Activated naive CD4-positive, alpha-beta T cell (primary cell): ENCODE data around the gene PTEN.
A peak's percentile ranks its signal among the peaks of the same experiment; 100 is the strongest.
"Not testable (repeated sequence)": the region's sequence is repeated elsewhere in the genome, so short reads cannot be mapped to it uniquely, and the experiment has no call there.

Experiments
- DNase-seq, 4 experiments: peaks; one replicate each; lab custom pipeline; 2025; lab: John Stamatoyannopoulos, UW

PTEN gene

GRCh38 chr10:87863053-87863943 is at the start of gene PTEN, which contains the start of gene KLLN:
Gene PTEN (plus strand): TSS chr10:87863625. CDS start chr10:87864470, 845 bp downstream.
Gene KLLN (minus strand): TSS chr10:87863533. CDS start chr10:87862487, 1,046 bp downstream.
- peak; percentile 37 to 73 (median 70) for DNase-seq

DNA sequence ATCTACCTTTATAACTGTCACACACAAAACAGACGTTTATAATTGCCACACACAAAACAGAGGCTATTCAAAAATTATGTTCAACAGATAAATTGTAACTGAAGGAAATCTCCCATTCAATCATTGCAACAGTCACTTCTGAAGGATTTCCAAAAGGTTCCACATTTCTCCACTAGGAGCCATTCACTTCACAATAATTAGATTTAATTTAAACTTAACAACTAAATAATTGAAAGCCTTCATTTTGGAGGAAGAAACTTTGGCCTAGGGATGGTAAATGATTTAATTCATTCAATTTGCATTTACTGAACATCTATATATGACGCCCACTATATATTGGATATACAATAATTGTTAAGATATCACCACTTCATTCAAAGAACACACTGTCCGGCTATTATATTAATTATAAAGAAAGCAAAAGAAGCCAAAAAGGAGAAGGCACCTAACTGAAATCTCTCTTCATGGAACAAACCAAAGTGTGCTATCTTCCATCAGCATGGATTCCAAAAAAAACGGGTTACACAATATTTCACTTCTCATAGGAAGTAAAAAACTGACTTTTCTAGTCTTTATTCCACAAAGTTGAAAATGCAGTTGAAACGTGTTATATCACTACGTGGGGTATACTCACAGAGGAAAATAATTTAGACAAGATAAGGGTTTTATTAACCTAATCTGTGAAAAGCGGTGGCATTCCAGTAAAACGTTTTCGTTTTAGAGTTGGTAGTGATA is 47.1 kb upstream of the PTEN start:
- DNase-seq: no peak

DNA sequence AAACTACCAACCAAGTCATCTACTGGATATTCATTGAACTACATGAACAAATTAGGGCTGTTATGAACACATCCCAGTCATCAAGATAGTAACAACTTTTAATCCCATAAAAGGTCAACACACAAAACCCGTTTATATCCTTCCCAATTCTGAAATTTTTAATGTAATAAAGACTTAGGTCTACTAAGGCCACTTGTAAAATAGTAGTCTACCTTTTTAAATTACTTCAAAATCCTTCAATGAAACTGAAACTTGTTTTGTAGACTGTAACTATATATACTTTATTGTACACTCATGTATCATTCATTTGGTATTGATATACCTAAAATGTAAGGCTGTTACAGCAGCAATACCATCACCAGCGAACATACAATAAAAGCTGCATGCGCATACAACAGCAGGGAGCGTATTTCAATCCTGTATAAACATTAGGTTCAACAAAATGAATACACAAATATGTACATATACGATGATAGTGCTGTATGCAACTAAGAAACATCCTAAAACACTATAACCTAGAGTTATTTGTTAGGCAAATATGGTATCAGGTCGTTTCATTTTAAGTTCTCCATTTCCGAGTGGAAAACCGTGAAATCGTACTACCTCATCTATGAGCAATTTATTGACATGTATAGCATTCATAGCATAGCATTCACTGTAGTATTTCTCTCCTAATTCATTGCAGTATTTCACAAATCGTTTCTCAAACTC is 46.4 kb upstream of the PTEN start:
- no peak for DNase-seq

DNA sequence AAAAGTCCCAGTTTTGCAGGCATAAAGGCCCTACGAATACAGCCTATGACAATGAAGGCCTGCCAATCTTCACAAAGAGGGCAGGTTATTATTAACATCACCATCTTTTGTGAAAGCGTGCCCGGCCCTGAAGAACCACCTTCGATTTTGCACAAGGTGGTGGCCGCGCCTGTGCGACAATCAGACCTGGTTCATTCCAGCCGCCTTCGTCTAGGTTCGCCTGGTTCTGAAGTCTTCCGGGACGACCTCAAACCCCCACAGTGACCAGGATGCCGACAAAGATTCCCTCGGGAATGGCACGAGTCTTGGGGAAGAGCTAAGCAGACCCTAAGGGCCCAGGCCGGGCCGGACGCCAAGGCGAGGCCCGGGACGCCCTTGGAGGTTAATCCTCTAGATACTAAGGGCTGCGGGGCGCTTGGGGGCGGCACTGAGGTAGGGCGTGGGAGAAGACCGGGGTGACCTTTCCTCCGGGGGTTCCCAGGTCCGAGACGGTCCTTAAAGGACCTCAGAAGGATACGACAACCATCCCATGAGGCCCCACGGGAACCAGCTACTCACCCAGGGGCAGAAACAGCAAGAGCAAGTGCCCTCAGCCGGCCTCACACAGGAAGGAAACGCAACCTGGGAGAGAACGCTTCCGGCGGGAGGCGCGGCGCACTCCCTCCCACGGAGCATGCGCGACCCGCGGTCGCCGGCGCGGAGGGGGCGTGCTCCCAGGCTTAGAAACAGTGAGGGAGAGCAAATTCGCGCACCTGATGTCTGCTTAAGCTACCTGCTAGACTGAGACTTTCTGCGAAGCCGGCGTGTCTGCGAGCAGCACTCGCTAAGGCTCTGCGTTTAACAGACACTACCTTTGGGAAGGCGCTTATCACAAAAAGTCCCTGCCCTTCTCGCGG is 45.6 kb upstream of the PTEN start, which contains the start of gene ATAD1:
Gene ATAD1, minus strand, starts transcription at position 618 of the 896 bp plus-strand sequence. CDS start 3,627 bp downstream, outside the sequence.
- DNase-seq: peak; percentile 67 to 84 (median 72)

DNA sequence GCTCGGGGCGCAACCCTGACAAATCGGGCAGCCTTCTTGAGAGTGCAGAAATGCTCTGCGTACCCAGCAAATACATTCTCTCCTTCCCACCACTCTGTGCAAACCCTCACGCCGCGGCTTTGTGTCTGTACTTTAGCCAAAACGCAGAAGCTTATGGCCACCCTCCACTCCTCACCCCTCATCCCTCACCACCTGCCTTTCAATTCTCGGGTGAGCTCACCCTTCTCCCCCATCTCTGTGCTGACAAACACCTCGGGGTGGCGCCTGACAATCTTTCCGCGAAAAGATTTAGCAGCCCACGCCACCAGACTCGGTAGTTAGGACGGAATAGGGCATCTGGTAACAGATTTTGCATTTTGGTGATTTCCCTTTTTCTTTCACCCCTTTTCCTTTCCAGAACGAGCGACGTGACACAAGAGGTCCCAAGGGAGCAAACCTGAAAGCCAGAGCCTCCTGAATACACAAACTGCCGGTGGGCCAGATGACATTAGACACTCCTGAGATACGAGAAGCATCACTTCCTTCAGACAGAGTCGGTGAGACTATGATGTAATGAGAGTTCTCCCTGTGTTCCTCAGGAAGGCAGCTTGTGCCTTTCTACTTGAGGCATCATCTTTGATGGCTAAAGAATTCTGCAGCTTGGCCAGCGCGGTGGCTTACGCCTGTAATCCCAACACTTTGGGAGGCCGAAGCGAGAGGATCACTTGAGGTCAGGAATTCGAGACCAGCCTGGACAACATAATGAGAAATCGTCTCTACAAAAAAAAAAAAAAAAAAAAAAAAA is 44.7 kb upstream of the PTEN start:
- peak; percentile 37 to 57 (median 48) for DNase-seq

GRCh38 chr10:87819289-87819585 is 44.2 kb upstream of the PTEN start:
- no peak for DNase-seq

DNA sequence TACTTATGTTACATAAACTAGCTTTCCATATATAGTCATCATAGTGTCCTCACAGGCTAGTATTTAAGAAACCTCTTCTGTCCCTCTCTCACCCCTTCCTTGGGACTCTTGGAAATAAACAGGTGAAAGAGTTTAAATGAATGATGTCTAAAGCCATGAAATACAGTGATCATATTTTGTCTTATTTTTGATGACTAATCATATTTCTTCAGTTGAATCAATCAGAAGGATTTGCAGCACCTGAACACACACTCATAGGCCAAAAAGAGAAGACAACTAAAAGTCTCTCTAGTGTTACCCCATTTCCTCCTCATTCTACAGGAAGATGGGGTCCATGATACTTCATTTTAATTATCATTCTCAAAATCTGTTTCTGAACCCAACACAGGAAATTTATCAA is 36.8 kb upstream of the PTEN start:
- DNase-seq: no peak

DNA sequence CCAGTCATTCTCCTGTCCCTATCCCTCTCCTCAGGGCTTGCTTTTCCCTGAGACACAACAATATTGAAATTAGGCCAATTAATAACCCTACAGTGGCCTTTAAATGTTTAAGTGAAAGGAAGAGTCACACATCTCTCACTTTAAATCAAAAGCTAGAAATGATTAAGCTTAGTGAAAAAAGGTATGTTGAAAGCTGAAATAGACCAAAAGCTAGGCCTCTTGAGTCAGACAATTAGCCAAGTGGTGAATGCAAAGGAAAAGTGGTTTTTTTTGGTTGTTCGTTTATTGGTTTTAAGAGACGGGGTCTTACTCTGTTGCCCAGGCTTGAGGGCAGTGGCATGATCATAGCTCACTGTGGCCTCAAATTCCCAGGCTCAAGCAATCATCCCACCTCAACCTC is 35.7 kb upstream of the PTEN start:
- no peak for DNase-seq

GRCh38 chr10:87829051-87829450 is 34.4 kb upstream of the PTEN start:
- not testable (repeated sequence) for DNase-seq

GRCh38 chr10:87829986-87830729 is 33.3 kb upstream of the PTEN start:
- no peak for DNase-seq

DNA sequence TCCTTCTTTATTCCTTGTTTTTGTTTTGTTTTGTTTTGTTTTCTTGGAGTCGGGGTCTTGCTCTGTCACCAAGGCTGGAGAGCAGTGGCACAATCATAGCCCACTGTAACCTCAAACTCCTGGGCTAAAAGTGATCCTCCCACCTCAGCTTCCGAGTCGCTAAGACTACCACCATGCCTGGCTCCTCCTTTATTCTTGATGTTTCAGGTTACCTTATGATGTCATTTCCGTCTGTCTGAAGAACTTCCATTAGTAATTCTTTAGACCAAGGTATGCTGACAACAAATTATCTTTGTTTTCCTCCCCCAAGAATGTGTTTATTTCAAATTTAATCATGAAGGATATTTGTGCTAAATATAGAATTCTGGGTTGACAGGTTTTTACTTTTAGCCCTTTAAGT is 27.3 kb upstream of the PTEN start:
- DNase-seq: no peak

DNA sequence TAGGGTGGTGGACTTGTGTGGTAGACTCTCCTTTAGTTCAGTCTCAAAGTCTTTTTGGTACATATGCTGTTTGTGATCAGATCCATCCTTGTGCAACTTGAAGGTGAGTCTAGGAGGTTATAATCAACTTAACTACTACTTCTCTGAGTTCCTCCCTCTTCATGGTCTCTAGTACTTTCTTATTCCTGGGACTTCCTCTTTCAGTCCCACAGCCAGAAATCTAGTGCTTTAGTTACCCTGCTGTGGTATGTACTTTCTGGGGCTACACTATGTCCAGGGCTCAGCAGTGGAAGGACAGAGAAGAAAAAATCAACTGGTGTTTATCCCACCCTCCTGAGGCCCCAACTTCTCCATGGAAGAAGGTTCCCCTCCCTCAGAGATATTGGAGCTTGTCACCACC is 26.0 kb upstream of the PTEN start:
- DNase-seq: no peak

DNA sequence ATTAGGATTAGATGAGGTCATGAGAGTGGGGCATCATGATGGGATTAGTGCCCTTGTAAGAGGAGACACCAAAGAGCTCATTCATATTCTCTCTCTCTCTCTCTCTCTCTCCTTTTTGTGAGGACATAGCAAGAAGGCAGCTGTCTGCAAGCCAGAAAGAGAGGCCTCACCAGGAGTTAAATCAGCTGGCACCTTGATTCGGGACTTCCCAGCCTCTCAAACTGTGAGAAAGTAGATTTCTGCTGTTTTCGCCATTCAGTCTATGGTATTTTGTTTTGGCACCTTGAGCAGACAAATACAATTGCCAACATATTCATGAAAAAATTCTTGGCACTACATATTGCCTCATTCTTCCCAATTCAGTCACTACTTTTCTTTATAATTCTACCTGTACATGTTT is 24.8 kb upstream of the PTEN start:
- no peak for DNase-seq

GRCh38 chr10:87841186-87841585 is 22.2 kb upstream of the PTEN start:
- DNase-seq: no peak

DNA sequence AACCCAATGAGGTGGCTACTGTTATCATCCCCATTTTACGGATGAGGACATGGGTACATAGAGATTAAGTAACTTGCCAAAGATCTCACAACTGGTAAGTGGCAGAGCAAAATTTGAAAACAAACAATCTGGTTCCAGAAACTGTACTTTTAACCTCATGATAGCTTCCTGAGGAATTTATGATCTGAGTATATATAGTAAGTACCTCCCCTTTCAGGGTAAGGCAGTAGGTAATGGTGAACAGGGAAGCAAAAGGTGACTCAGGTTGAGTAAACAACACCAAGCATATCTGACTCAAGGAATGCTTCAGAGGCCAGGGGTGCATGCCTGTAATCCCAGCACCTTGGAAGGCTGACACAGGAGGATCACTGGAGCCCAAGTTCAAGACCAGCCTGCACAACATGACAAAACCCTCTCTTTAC is 21.2 kb upstream of the PTEN start:
- DNase-seq: no peak

- no peak for DNase-seq
These were observed 20.5 kb upstream of the PTEN start for GRCh38 chr10:87842776-87843497.

GRCh38 chr10:87843714-87844113 is 19.7 kb upstream of the PTEN start:
- no peak for DNase-seq

- no peak for DNase-seq
These were observed 18.4 kb upstream of the PTEN start for GRCh38 chr10:87844837-87845623.
